ENCODE data around the gene NFE2L2.

The NFE2L2 gene

GRCh38 chr2:177264693-177265587 is at the start of gene NFE2L2:
Gene NFE2L2 (minus strand): TSS chr2:177264727. CDS start chr2:177264576, 151 bp downstream.
- peak; percentile 81; the same call in 1 of the 2 replicates for TF ChIP-seq PATZ1 (CRISPR knock-in tag; IDR thresholded peaks at IDR 0.05; ENCODE audit: borderline replicate concordance)
- 0 out of 2 replicates have a peak, but pooled peaks have one; percentile 49 for TF ChIP-seq TSHZ2 (CRISPR knock-in tag; IDR thresholded peaks at IDR 0.05)
- TF ChIP-seq ZNF8 (CRISPR knock-in tag; IDR thresholded peaks at IDR 0.05): 0 out of 2 replicates have a peak, but pooled peaks have one; percentile 8
- TF ChIP-seq RARB (CRISPR knock-in tag; IDR thresholded peaks at IDR 0.05): no peak
- TF ChIP-seq ESRRG (CRISPR knock-in tag; IDR thresholded peaks at IDR 0.05): no peak

GRCh38 chr2:177314194-177314593 is 49.7 kb upstream of the NFE2L2 start:
- ATAC-seq: no peak
- no peak for TF ChIP-seq OSR1 (CRISPR knock-in tag; IDR thresholded peaks at IDR 0.05)
- no peak for TF ChIP-seq PPARA (CRISPR knock-in tag; IDR thresholded peaks at IDR 0.05; ENCODE audit: borderline replicate concordance)
- TF ChIP-seq ZC3H10 (CRISPR knock-in tag; IDR thresholded peaks at IDR 0.05): no peak
- no peak for TF ChIP-seq ZNF8 (CRISPR knock-in tag; IDR thresholded peaks at IDR 0.05)
- no peak for TF ChIP-seq BACH2 (CRISPR knock-in tag; IDR thresholded peaks at IDR 0.05; ENCODE audit: borderline replicate concordance)
- no peak for TF ChIP-seq CREB5 (CRISPR knock-in tag; IDR thresholded peaks at IDR 0.05; ENCODE audit: low read depth)
- no peak for TF ChIP-seq TCF4 (CRISPR knock-in tag; IDR thresholded peaks at IDR 0.05; ENCODE audit: borderline replicate concordance)
- no peak for TF ChIP-seq ESRRG (CRISPR knock-in tag; IDR thresholded peaks at IDR 0.05)
- TF ChIP-seq RARB (CRISPR knock-in tag; IDR thresholded peaks at IDR 0.05): no peak
- no peak for TF ChIP-seq SNAI2 (CRISPR knock-in tag; IDR thresholded peaks at IDR 0.05)
- no peak for TF ChIP-seq CSDC2 (CRISPR knock-in tag; IDR thresholded peaks at IDR 0.05)
- TF ChIP-seq ZFP3 (CRISPR knock-in tag; IDR thresholded peaks at IDR 0.05): no peak
- no peak for TF ChIP-seq TOX (CRISPR knock-in tag; IDR thresholded peaks at IDR 0.05; ENCODE audit: borderline replicate concordance)

More at GRCh38 chr2:177264693-177265587, at the start of gene NFE2L2:
- peak; percentile 81 for ATAC-seq

GRCh38 chr2:177313162-177313781 is 48.7 kb upstream of the NFE2L2 start:
- TF ChIP-seq TSHZ2 (CRISPR knock-in tag; IDR thresholded peaks at IDR 0.05): no peak
- no peak for ATAC-seq

GRCh38 chr2:177312562-177312961 is 48.0 kb upstream of the NFE2L2 start:
- no peak for ATAC-seq
- TF ChIP-seq ZFP30 (CRISPR knock-in tag; IDR thresholded peaks at IDR 0.05): no peak
- no peak for TF ChIP-seq PPARA (CRISPR knock-in tag; IDR thresholded peaks at IDR 0.05; ENCODE audit: borderline replicate concordance)
- no peak for TF ChIP-seq ZC3H10 (CRISPR knock-in tag; IDR thresholded peaks at IDR 0.05)
- no peak for TF ChIP-seq SNAI2 (CRISPR knock-in tag; IDR thresholded peaks at IDR 0.05)
- TF ChIP-seq TSHZ2 (CRISPR knock-in tag; IDR thresholded peaks at IDR 0.05): no peak
- no peak for TF ChIP-seq POU6F1 (CRISPR knock-in tag; IDR thresholded peaks at IDR 0.05; ENCODE audit: borderline replicate concordance, low read depth)
- TF ChIP-seq ZFP3 (CRISPR knock-in tag; IDR thresholded peaks at IDR 0.05): no peak
- no peak for TF ChIP-seq TOX (CRISPR knock-in tag; IDR thresholded peaks at IDR 0.05; ENCODE audit: borderline replicate concordance)
- no peak for TF ChIP-seq ARNTL (CRISPR knock-in tag; IDR thresholded peaks at IDR 0.05; ENCODE audit: borderline replicate concordance, low read depth)
- no peak for TF ChIP-seq ZNF70 (CRISPR knock-in tag; IDR thresholded peaks at IDR 0.05)

All from SK-N-SH treated with all-trans-retinoic acid at 6 μM for 48 hours (cell line).